Fibroblast of mammary gland (primary cell): ENCODE data around the gene TEDDM1.

Experiments used
- DNase-seq: peaks from one replicate; pipeline ENCODE4 v3.0.0-alpha.2; 2010; ENCODE audit warnings: low read depth
- H3K4me3 ChIP-seq: 2 replicates; pipeline ENCODE4 v1.5.1; 2011; ENCODE audit warnings: low read depth, mild to moderate bottlenecking, low read length, moderate library complexity; ENCODE audit not compliant: control insufficient read depth
- TF ChIP-seq, protein P1 (sequence below): conservative IDR thresholded peaks from 2 replicates; pipeline ENCODE4 v1.5.1; 2011; ENCODE audit warnings: low read depth, low read length, inconsistent platforms; ENCODE audit not compliant: control insufficient read depth, insufficient read depth

The TEDDM1 gene

GRCh38 chr1:182368358-182368757 lies 32.1 kb downstream of the TEDDM1 start:
- DNase-seq, result no peak
- H3K4me3 ChIP-seq, result no peak overlapping the region
- TF ChIP-seq, protein P1, sequence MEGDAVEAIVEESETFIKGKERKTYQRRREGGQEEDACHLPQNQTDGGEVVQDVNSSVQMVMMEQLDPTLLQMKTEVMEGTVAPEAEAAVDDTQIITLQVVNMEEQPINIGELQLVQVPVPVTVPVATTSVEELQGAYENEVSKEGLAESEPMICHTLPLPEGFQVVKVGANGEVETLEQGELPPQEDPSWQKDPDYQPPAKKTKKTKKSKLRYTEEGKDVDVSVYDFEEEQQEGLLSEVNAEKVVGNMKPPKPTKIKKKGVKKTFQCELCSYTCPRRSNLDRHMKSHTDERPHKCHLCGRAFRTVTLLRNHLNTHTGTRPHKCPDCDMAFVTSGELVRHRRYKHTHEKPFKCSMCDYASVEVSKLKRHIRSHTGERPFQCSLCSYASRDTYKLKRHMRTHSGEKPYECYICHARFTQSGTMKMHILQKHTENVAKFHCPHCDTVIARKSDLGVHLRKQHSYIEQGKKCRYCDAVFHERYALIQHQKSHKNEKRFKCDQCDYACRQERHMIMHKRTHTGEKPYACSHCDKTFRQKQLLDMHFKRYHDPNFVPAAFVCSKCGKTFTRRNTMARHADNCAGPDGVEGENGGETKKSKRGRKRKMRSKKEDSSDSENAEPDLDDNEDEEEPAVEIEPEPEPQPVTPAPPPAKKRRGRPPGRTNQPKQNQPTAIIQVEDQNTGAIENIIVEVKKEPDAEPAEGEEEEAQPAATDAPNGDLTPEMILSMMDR, result no peak

GRCh38 chr1:182367926-182368325 lies 32.5 kb downstream of the TEDDM1 start:
- H3K4me3 ChIP-seq, result no peak overlapping the region
- TF ChIP-seq, protein P1, result no peak
- no peak for DNase-seq

- no peak for DNase-seq
- TF ChIP-seq, protein P1, result no peak
- no peak overlapping the region for H3K4me3 ChIP-seq
Observed at GRCh38 chr1:182366596-182366995, 33.9 kb downstream of the TEDDM1 start.

- TF ChIP-seq, protein P1, result no peak
- H3K4me3 ChIP-seq, result no peak overlapping the region
- DNase-seq, result no peak
Observed at GRCh38 chr1:182359645-182360044, 40.8 kb downstream of the TEDDM1 start.

DNA sequence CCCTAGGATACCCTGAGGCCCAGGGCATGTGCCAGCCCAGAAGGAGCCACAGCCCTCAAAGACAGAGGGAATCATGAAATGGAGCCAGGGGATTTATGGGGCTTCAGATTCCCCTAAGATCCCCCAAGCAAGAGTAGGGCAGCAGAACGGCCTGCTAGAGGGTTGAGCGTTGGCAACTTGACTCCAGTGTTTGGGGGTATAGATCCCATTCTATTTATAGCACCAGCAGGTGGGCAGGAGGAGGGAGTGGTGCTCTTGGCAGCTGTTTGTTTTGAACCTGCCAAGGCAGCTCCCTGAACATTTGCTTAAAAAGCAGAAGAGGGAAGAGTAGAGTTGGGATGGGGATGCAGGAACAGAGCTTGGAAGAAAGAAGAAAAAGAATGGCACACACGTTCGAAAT lies 42.6 kb downstream of the TEDDM1 start:
- TF ChIP-seq, protein P1, result no peak
- H3K4me3 ChIP-seq, result no peak overlapping the region
- no peak for DNase-seq

GRCh38 chr1:182357171-182357570 lies 43.3 kb downstream of the TEDDM1 start:
- H3K4me3 ChIP-seq, result no peak overlapping the region
- no peak for DNase-seq
- TF ChIP-seq, protein P1, result no peak

DNA sequence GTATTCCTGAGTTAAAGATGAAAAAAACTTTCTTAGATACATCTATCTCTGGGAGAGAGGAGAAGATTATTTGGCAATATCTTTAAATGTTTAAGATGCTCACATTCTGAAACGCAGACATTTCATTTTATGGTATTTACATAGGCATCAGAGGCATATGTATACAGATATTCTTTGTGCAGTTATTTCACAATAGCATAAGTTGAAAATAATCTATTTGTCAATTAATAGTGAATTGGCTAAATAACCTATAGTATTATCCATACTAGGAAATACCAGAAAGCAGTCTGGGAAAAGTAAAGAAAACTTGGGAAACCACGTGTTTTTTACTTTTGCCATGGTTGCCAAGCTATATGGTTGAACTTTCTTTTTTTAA lies 44.8 kb downstream of the TEDDM1 start:
- H3K4me3 ChIP-seq, result no peak overlapping the region
- no peak for DNase-seq
- TF ChIP-seq, protein P1, result no peak
